ENCODE data around the gene NEURL2. TPM values are rescaled to one million over a fixed set of nuclear protein-coding genes. Genes with fewer than 3 reads are reported as not detected.

Gene NEURL2
- total and polyA plus RNA-seq, 4 donors = 2.4 to 7.0 (median 5.0) TPM

- H3K4me1 ChIP-seq (ENCODE audit: control insufficient read depth, insufficient read depth, low read length) = no peaks in the 10 kb centered on the region
- 76% methylated on average over 3 of the region's 8 CpGs for WGBS (ENCODE audit: insufficient coverage)
- H3K36me3 ChIP-seq (ENCODE audit: control insufficient read depth, insufficient read depth, low read length) = peaks cover 59% of the 10 kb centered on the region
- H3K27ac ChIP-seq (ENCODE audit: low read depth, low read length) = no peak overlapping the region
- H3K4me3 ChIP-seq (ENCODE audit: low read depth, low read length) = no peak overlapping the region
- no peak for DNase-seq (ENCODE audit: low read depth in 4 of 6, low spot score in 6 of 6)
- H3K27me3 ChIP-seq (ENCODE audit: control insufficient read depth, insufficient read depth, low read length) = no peaks in the 10 kb centered on the region
- H3K9me3 ChIP-seq (ENCODE audit: control insufficient read depth, insufficient read depth, low read length) = no peaks in the 10 kb centered on the region
These were observed 41.9 kb downstream of the NEURL2 start for GRCh38 chr20:45848969-45849582.

GRCh38 chr20:45848421-45848820 is 42.6 kb downstream of the NEURL2 start:
- no peak overlapping the region for H3K27ac ChIP-seq (ENCODE audit: low read depth, low read length)
- no peaks in the 10 kb centered on the region for H3K9me3 ChIP-seq (ENCODE audit: control insufficient read depth, insufficient read depth, low read length)
- peaks cover 62% of the 10 kb centered on the region for H3K36me3 ChIP-seq (ENCODE audit: control insufficient read depth, insufficient read depth, low read length)
- H3K4me1 ChIP-seq (ENCODE audit: control insufficient read depth, insufficient read depth, low read length) = no peaks in the 10 kb centered on the region
- no peak overlapping the region for H3K4me3 ChIP-seq (ENCODE audit: low read depth, low read length)
- DNase-seq (ENCODE audit: low read depth in 4 of 6, low spot score in 6 of 6) = no peak
- no peaks in the 10 kb centered on the region for H3K27me3 ChIP-seq (ENCODE audit: control insufficient read depth, insufficient read depth, low read length)
- WGBS (ENCODE audit: insufficient coverage) = 95% methylated on average over 8 of the region's 8 CpGs

GRCh38 chr20:45845452-45845851 is 45.6 kb downstream of the NEURL2 start:
- DNase-seq (ENCODE audit: low read depth in 4 of 6, low spot score in 6 of 6) = no peak
- no peak overlapping the region for H3K4me3 ChIP-seq (ENCODE audit: low read depth, low read length)
- no peaks in the 10 kb centered on the region for H3K27me3 ChIP-seq (ENCODE audit: control insufficient read depth, insufficient read depth, low read length)
- H3K27ac ChIP-seq (ENCODE audit: low read depth, low read length) = no peak overlapping the region
- peaks cover 73% of the 10 kb centered on the region for H3K36me3 ChIP-seq (ENCODE audit: control insufficient read depth, insufficient read depth, low read length)
- no peaks in the 10 kb centered on the region for H3K9me3 ChIP-seq (ENCODE audit: control insufficient read depth, insufficient read depth, low read length)
- H3K4me1 ChIP-seq (ENCODE audit: control insufficient read depth, insufficient read depth, low read length) = no peaks in the 10 kb centered on the region

- H3K4me1 ChIP-seq (ENCODE audit: control insufficient read depth, insufficient read depth, low read length) = no peaks in the 10 kb centered on the region
These were observed 47.5 kb downstream of the NEURL2 start for GRCh38 chr20:45843506-45843905.

GRCh38 chr20:45842169-45842812 is 48.7 kb downstream of the NEURL2 start:
- Histone ChIP-seq H3K27me3 (ENCODE audit: control insufficient read depth, insufficient read depth, low read length) (no peaks in the 10 kb centered on the region), H3K27ac (ENCODE audit: low read depth, low read length) (no peak overlapping the region), H3K4me1 (ENCODE audit: control insufficient read depth, insufficient read depth, low read length) (no peaks in the 10 kb centered on the region), H3K9me3 (ENCODE audit: control insufficient read depth, insufficient read depth, low read length) (no peaks in the 10 kb centered on the region), H3K36me3 (ENCODE audit: control insufficient read depth, insufficient read depth, low read length) (peaks cover 62% of the 10 kb centered on the region), H3K4me3 (ENCODE audit: low read depth, low read length) (no peak overlapping the region)
- WGBS (ENCODE audit: insufficient coverage) = 62% methylated on average over 2 of the region's 5 CpGs
- no peak for DNase-seq (ENCODE audit: low read depth in 4 of 6, low spot score in 6 of 6)

More at GRCh38 chr20:45843506-45843905, 47.5 kb downstream of the NEURL2 start:
- Histone ChIP-seq H3K36me3 (ENCODE audit: control insufficient read depth, insufficient read depth, low read length) (peaks cover 69% of the 10 kb centered on the region), H3K4me3 (ENCODE audit: low read depth, low read length) (no peak overlapping the region), H3K9me3 (ENCODE audit: control insufficient read depth, insufficient read depth, low read length) (no peaks in the 10 kb centered on the region), H3K27ac (ENCODE audit: low read depth, low read length) (no peak overlapping the region), H3K27me3 (ENCODE audit: control insufficient read depth, insufficient read depth, low read length) (no peaks in the 10 kb centered on the region)
- DNase-seq (ENCODE audit: low read depth in 4 of 6, low spot score in 6 of 6) = no peak
- 93% methylated on average over 10 of the region's 14 CpGs for WGBS (ENCODE audit: insufficient coverage)

GRCh38 chr20:45841407-45842129 is 49.4 kb downstream of the NEURL2 start:
- peaks cover 58% of the 10 kb centered on the region for H3K36me3 ChIP-seq (ENCODE audit: control insufficient read depth, insufficient read depth, low read length)

GRCh38 chr20:45840700-45841198 is 50.3 kb downstream of the NEURL2 start:
- H3K9me3 ChIP-seq (ENCODE audit: control insufficient read depth, insufficient read depth, low read length) = no peaks in the 10 kb centered on the region
- H3K4me3 ChIP-seq (ENCODE audit: low read depth, low read length) = no peak overlapping the region
- peaks cover 9% of the 10 kb centered on the region for H3K4me1 ChIP-seq (ENCODE audit: control insufficient read depth, insufficient read depth, low read length)
- DNase-seq (ENCODE audit: low read depth in 4 of 6, low spot score in 6 of 6) = no peak
- WGBS (ENCODE audit: insufficient coverage) = 90% methylated on average over 23 of the region's 25 CpGs
- no peaks in the 10 kb centered on the region for H3K27me3 ChIP-seq (ENCODE audit: control insufficient read depth, insufficient read depth, low read length)
- H3K36me3 ChIP-seq (ENCODE audit: control insufficient read depth, insufficient read depth, low read length) = peaks cover 56% of the 10 kb centered on the region
- no peak overlapping the region for H3K27ac ChIP-seq (ENCODE audit: low read depth, low read length)

More at GRCh38 chr20:45841407-45842129, 49.4 kb downstream of the NEURL2 start:
- H3K27me3 ChIP-seq (ENCODE audit: control insufficient read depth, insufficient read depth, low read length) = no peaks in the 10 kb centered on the region
- DNase-seq (ENCODE audit: low read depth in 4 of 6, low spot score in 6 of 6) = no peak
- H3K9me3 ChIP-seq (ENCODE audit: control insufficient read depth, insufficient read depth, low read length) = no peaks in the 10 kb centered on the region
- no peak overlapping the region for H3K27ac ChIP-seq (ENCODE audit: low read depth, low read length)
- H3K4me3 ChIP-seq (ENCODE audit: low read depth, low read length) = no peak overlapping the region
- H3K4me1 ChIP-seq (ENCODE audit: control insufficient read depth, insufficient read depth, low read length) = peaks cover 3% of the 10 kb centered on the region
- 81% methylated on average over 5 of the region's 10 CpGs for WGBS (ENCODE audit: insufficient coverage)

Other genes with a start within 250 kb of the NEURL2 start
- not detected for gene WFDC11, start 221.0 kb downstream of the NEURL2 start, total RNA-seq
- gene WFDC11, start 221.0 kb downstream of the NEURL2 start, polyA plus RNA-seq (ENCODE audit: insufficient read length in 2 of 2) = not detected
- not detected for gene WFDC13, start 189.2 kb downstream of the NEURL2 start, total RNA-seq
- not detected for gene WFDC13, start 189.2 kb downstream of the NEURL2 start, polyA plus RNA-seq (ENCODE audit: insufficient read length in 2 of 2)
- not detected for gene WFDC10B, start 186.2 kb downstream of the NEURL2 start, total RNA-seq
- gene WFDC10B, start 186.2 kb downstream of the NEURL2 start, polyA plus RNA-seq (ENCODE audit: insufficient read length in 2 of 2) = not detected
- not detected for gene SPINT4, start 168.9 kb downstream of the NEURL2 start, total RNA-seq
- gene SPINT4, start 168.9 kb downstream of the NEURL2 start, polyA plus RNA-seq (ENCODE audit: insufficient read length in 2 of 2) = not detected
- 1 to 10 TPM in 1 of 2 donors, under 1 TPM in 1; 0.59 to 2.8 TPM for gene WFDC3, start 99.3 kb downstream of the NEURL2 start, total RNA-seq
- gene WFDC3, start 99.3 kb downstream of the NEURL2 start, polyA plus RNA-seq (ENCODE audit: insufficient read length in 2 of 2) = 1 to 10 TPM; 2.5 to 3.0 TPM
- gene DNTTIP1, start 99.3 kb downstream of the NEURL2 start, total RNA-seq = 10 to 100 TPM; 15.3 to 20.3 TPM
- 10 to 100 TPM; 38.9 to 40.5 TPM for gene DNTTIP1, start 99.3 kb downstream of the NEURL2 start, polyA plus RNA-seq (ENCODE audit: insufficient read length in 2 of 2)
- gene UBE2C, start 78.6 kb downstream of the NEURL2 start, total RNA-seq = 10 to 100 TPM in 1 of 2 donors, 1 to 10 TPM in 1; 7.1 to 31.7 TPM
- 10 to 100 TPM; 27.0 to 36.0 TPM for gene UBE2C, start 78.6 kb downstream of the NEURL2 start, polyA plus RNA-seq (ENCODE audit: insufficient read length in 2 of 2)
- 1 to 10 TPM; 1.1 to 2.4 TPM for gene TNNC2, start 63.9 kb downstream of the NEURL2 start, total RNA-seq
- 1 to 10 TPM; 3.2 to 8.8 TPM for gene TNNC2, start 63.9 kb downstream of the NEURL2 start, polyA plus RNA-seq (ENCODE audit: insufficient read length in 2 of 2)
- gene SNX21, start 57.4 kb downstream of the NEURL2 start, total RNA-seq = 10 to 100 TPM; 23.8 to 40.4 TPM
- 10 to 100 TPM; 35.8 to 40.7 TPM for gene SNX21, start 57.4 kb downstream of the NEURL2 start, polyA plus RNA-seq (ENCODE audit: insufficient read length in 2 of 2)
- 10 to 100 TPM; 27.8 to 37.9 TPM for gene ACOT8, start 33.8 kb downstream of the NEURL2 start, total RNA-seq
- gene ACOT8, start 33.8 kb downstream of the NEURL2 start, polyA plus RNA-seq (ENCODE audit: insufficient read length in 2 of 2) = 10 to 100 TPM; 38.7 to 46.3 TPM
- 1 to 10 TPM; 8.8 to 9.3 TPM for gene ZSWIM3, start 33.6 kb downstream of the NEURL2 start, total RNA-seq
- gene ZSWIM3, start 33.6 kb downstream of the NEURL2 start, polyA plus RNA-seq (ENCODE audit: insufficient read length in 2 of 2) = 1 to 10 TPM; 6.1 to 7.2 TPM
- gene ZSWIM1, start 10.0 kb downstream of the NEURL2 start, total RNA-seq = 10 to 100 TPM in 1 of 2 donors, 1 to 10 TPM in 1; 5.5 to 12.0 TPM
- gene ZSWIM1, start 10.0 kb downstream of the NEURL2 start, polyA plus RNA-seq (ENCODE audit: insufficient read length in 2 of 2) = 10 to 100 TPM; 15.9 to 18.3 TPM
- gene SPATA25, start 3.6 kb downstream of the NEURL2 start, total RNA-seq = 1 to 10 TPM; 1.3 to 3.0 TPM
- gene SPATA25, start 3.6 kb downstream of the NEURL2 start, polyA plus RNA-seq (ENCODE audit: insufficient read length in 2 of 2) = 1 to 10 TPM; 2.6 to 5.6 TPM
- gene CTSA, start 127 bp upstream of the NEURL2 start, total RNA-seq = 10 to 100 TPM; 29.4 to 58.4 TPM
- gene CTSA, start 127 bp upstream of the NEURL2 start, polyA plus RNA-seq (ENCODE audit: insufficient read length in 2 of 2) = 100 to 1,000 TPM in 1 of 2 donors, 10 to 100 TPM in 1; 75.7 to 102 TPM
- 100 to 1,000 TPM in 1 of 2 donors, 10 to 100 TPM in 1; 73.7 to 471 TPM for gene PLTP, start 20.9 kb upstream of the NEURL2 start, total RNA-seq
- gene PLTP, start 20.9 kb upstream of the NEURL2 start, polyA plus RNA-seq (ENCODE audit: insufficient read length in 2 of 2) = 100 to 1,000 TPM; 222 to 234 TPM
- 10 to 100 TPM; 13.0 to 15.9 TPM for gene PCIF1, start 43.5 kb upstream of the NEURL2 start, total RNA-seq
- 10 to 100 TPM; 46.0 to 49.9 TPM for gene PCIF1, start 43.5 kb upstream of the NEURL2 start, polyA plus RNA-seq (ENCODE audit: insufficient read length in 2 of 2)
- gene ZNF335, start 81.0 kb upstream of the NEURL2 start, total RNA-seq = 10 to 100 TPM in 1 of 2 donors, 1 to 10 TPM in 1; 9.9 to 12.9 TPM
- 10 to 100 TPM; 18.3 to 21.6 TPM for gene ZNF335, start 81.0 kb upstream of the NEURL2 start, polyA plus RNA-seq (ENCODE audit: insufficient read length in 2 of 2)
- gene MMP9, start 117.7 kb upstream of the NEURL2 start, total RNA-seq = 1 to 10 TPM in 1 of 2 donors, under 1 TPM in 1; 0.88 to 6.2 TPM
- gene MMP9, start 117.7 kb upstream of the NEURL2 start, polyA plus RNA-seq (ENCODE audit: insufficient read length in 2 of 2) = under 1 TPM; 0.11 to 0.41 TPM
- 10 to 100 TPM; 26.2 to 84.7 TPM for gene SLC12A5, start 138.0 kb upstream of the NEURL2 start, total RNA-seq
- 100 to 1,000 TPM; 176 to 191 TPM for gene SLC12A5, start 138.0 kb upstream of the NEURL2 start, polyA plus RNA-seq (ENCODE audit: insufficient read length in 2 of 2)
- gene NCOA5, start 198.8 kb upstream of the NEURL2 start, total RNA-seq = 10 to 100 TPM; 12.3 to 30.1 TPM
- 10 to 100 TPM; 49.9 to 50.7 TPM for gene NCOA5, start 198.8 kb upstream of the NEURL2 start, polyA plus RNA-seq (ENCODE audit: insufficient read length in 2 of 2)
- 1 to 10 TPM; 1.6 to 6.3 TPM for gene CD40, start 227.1 kb upstream of the NEURL2 start, total RNA-seq
- 1 to 10 TPM; 4.8 to 6.5 TPM for gene CD40, start 227.1 kb upstream of the NEURL2 start, polyA plus RNA-seq (ENCODE audit: insufficient read length in 2 of 2)